ENCODE measurements around the gene TPM3.
"Not testable (repeated sequence)": the region's sequence is repeated elsewhere in the genome, so short reads cannot be mapped to it uniquely, and the experiment has no call there.

TPM3 gene

GRCh38 chr1:154207262-154207661, 15.4 kb upstream of the TPM3 start:
- intact Hi-C loops (cut with DNase I), result no loop called here
- peak in 4 of 10 donors; percentile 28 to 89 (median 60) for DNase-seq

GRCh38 chr1:154206196-154206595, 14.3 kb upstream of the TPM3 start, which contains the start of gene CFAP141:
TSS of gene CFAP141 (minus strand) at chr1:154206333. CDS start at chr1:154206307, 26 bp downstream.
- intact Hi-C loops (cut with DNase I), result no loop called here
- DNase-seq, result no peak

- not testable (repeated sequence) for DNase-seq
Measured at GRCh38 chr1:154205778-154206177, 13.9 kb upstream of the TPM3 start.

DNA sequence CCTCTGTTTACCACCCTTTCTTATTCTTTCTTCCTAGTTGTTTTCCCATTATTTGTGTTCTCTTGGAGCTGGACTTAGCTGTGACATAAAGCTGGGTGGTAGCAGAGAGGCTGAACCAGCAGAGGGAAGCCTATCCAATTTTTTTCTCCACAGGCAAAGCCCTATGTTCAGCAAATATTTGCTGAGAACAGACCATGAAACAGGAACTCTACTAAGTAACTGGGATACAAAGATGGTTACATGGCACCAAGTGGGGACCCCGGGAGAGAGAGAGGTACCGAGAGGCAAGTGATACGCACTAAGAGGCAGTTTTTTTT, 7.6 kb upstream of the TPM3 start:
- intact Hi-C loops (cut with DNase I), result loop anchor here (5.0 kb wide), 1 partner anchor 73 kb away; the partner anchor contains the start of gene HAX1
- no peak for DNase-seq

More at GRCh38 chr1:154205778-154206177, 13.9 kb upstream of the TPM3 start:
- intact Hi-C loops (cut with DNase I), result not testable (repeated sequence)

GRCh38 chr1:154198756-154199562, 7.1 kb upstream of the TPM3 start:
- DNase-seq, result peak in 2 of 10 donors; percentile 8 to 17

DNA sequence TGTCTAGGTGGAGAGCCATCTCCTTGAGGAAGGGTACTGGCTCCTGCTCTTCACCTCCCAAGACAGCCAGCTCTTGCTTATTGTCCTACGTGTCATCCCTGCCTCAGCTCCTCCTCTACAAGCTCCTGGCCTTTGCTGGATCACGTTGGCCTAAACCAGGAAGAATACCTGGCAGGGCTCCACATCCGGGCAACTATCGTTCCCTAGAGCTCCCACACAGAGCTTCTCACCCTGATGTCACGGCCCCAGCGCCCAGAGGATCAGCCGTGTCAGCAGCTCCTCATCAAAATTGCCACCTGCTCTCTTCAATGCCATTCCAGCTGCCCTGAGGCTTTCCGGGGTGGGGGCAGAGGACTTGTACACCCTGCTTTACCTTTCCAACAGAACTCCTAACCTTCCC, 1.9 kb upstream of the TPM3 start:
- peak in 1 of 10 donors; percentile 71 for DNase-seq

More at GRCh38 chr1:154198756-154199562, 7.1 kb upstream of the TPM3 start:
- intact Hi-C loops (cut with DNase I), result loop anchor here (5.0 kb wide), 1 partner anchor 73 kb away; the partner anchor contains the start of gene HAX1

DNA sequence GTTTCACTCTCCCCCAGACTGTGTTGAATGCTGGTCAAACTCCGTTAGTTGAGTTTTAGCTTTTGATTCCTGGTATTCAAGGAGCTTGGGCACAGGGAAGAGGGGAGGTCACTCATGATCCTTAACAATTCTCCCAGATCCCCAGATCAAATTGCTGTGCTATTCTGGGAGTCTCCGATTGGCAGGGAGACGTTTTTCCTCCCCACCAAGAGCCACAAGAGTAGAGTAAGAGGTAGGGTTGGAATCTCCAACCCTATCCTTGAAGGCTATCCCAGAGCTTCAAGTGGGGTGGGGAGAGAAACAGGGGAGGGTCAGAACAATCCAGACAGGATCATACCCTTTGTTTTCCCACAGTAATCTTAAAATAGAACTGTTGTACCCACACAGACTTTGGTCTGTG, 576 bp upstream of the TPM3 start:
- DNase-seq, result peak in 1 of 10 donors; percentile 24
- intact Hi-C loops (cut with DNase I), result no loop called here

More for the DNA sequence above, 1.9 kb upstream of the TPM3 start:
- intact Hi-C loops (cut with DNase I), result no loop called here

GRCh38 chr1:154190550-154190949, 1.4 kb downstream of the TPM3 start:
- intact Hi-C loops (cut with DNase I), result no loop called here
- no peak for DNase-seq

GRCh38 chr1:154186852-154187501, 4.9 kb downstream of the TPM3 start:
- DNase-seq, result no peak
- intact Hi-C loops (cut with DNase I), result no loop called here

GRCh38 chr1:154186177-154186576, 5.7 kb downstream of the TPM3 start:
- intact Hi-C loops (cut with DNase I), result no loop called here
- peak in 3 of 10 donors; percentile 19 to 87 (median 31) for DNase-seq

DNA sequence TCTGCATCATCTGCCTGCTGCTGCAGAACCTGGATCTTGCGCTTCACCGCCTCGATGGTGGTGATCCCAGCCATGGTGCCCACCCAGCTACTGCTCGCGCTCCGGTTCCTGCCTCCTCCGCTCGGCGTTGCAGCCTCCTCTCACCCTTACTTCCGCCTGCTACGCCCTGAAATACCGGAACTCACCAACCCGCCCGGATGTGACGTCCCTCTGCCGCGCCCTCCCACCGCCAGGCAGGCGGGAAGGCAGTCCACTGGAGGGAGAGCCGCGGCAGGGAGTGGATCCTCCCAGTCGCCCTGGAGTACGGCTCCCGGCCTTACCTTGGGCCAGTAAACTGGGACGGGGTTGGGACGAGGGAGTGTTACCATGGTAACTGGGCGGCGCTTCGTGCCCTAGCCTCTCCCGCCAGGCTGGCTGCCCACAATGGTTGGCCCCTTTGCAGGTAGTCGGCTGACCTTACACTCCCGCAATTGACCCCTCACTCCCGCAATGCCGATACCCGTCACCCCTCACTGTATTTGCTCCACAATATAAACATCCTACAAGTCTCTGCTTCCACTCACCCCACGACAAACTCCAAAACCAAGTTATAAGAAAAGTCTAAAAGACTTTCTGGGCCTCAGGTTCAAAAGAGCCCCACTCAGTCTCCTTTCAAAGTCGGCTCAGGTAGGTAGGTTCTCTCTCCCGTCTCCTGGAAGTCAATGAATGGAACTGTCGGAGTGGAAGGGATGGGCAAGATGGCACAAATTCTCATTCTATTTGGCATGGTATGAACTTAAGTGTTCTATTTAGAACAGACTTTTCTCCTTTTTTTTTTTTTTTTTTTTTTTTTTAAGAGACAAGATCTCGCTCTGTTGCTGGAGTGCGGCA, 8.6 kb downstream of the TPM3 start:
- intact Hi-C loops (cut with DNase I), result loop anchor here (2.0 kb wide), 1 partner anchor 38 kb away; the partner anchor contains the start of gene UBAP2L
- peak; percentile 93 to 99 (median 97) for DNase-seq

DNA sequence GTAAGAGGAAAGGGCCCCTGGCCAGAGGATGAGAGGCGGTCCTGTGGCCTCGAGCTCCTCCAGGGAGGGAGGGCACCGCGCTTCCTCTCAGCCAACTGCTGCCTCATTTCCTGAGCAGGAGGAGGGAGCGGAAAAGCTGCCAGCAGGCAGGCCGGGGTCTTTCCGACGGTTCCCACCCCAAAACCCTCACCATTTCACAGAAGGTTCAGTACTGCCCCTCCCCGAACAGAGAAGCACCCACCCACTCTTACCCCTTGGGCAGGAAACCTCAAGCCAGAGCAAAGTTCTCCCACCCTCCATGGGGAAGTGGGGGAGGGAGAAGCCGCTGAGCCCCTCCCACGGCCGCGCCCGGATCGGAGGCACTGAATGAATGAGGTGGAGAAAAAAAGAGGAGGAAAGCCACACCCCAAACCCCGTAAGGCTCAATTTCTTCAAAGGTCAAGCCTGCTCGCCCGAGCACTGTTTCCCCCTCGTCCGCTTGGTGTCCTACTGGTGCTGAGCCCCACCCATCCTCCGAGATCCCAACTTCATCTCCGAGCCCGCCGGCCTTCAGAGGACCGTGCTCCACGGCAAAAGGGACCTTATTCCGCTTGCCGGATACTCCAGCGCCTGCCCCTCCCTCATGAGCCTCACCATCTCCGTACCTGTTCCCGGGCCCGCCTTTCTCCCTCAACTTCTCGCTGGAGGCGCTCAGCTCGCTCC, 9.4 kb downstream of the TPM3 start:
- intact Hi-C loops (cut with DNase I), result loop anchor here (2.0 kb wide), 1 partner anchor 38 kb away; the partner anchor contains the start of gene UBAP2L
- DNase-seq, result peak; percentile 16 to 90 (median 36)

GRCh38 chr1:154181944-154182343, 10.0 kb downstream of the TPM3 start:
- no peak for DNase-seq
- intact Hi-C loops (cut with DNase I), result loop anchor here (2.0 kb wide), 1 partner anchor 39 kb away; the partner anchor contains the start of gene UBAP2L

GRCh38 chr1:154179946-154180687, 11.8 kb downstream of the TPM3 start:
- intact Hi-C loops (cut with DNase I), result no loop called here
- DNase-seq, result peak in 1 of 10 donors; percentile 43

DNA sequence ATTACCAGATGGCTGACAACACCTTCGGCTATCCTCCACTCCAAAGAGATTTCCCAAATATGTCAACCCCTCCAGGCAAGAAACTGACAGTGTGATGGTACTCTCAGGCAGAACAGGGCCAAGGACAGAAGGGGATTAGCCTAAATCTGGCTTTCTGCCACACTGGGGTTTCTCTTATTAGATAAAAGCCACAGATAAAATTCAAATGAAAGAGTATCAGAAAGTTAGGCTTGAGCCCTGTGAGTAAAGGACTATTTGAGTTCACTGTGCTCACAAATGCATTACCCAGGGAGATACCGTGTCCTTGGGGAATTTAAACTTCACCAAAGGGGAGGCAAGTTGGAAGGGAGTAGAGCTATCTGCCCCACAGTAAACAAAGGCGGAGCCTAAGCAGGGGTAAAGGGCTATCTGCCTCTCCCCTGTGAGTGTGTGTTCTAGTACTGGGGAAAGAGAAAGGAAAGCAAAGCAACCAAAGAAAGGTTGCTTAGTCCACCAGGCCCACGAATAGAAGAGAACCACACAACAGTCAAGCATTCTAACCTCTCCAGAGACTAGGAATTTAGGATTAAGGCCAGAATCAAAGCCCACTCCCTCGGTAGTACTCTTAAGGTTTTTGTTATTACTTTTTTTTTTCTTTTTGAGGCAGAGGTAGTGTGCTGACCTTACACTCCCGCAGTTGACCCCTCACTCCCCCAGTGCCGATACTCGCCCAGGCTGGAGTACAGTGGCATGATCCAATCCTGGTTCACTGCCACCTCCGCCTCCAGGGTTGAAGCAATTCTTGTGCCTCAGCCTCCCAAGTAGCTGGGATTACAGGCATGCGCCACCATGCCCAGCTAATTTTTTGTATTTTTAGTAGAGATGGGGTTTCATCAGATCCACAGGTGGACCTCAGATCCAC, 12.7 kb downstream of the TPM3 start:
- intact Hi-C loops (cut with DNase I), result no loop called here
- peak in 1 of 10 donors; percentile 57 for DNase-seq

DNA sequence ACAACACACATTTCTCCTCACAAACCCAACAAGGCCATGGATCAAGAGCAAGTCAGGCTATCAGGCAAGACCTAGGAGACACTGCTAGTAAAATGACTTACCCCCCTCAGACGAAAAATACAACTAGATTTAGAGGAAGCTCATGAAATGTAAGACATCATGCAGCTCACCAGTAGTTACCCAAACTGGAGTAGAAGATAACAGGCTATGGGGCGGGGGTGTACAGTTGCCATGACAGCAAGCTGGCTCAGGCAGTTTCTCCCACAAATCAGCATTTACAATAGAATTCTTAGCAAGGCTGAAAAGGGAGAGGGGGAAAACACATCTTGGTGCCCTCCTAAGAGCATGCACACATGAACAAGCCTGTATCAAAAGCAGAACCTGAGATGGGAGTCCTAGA, 13.9 kb downstream of the TPM3 start:
- intact Hi-C loops (cut with DNase I), result no loop called here
- DNase-seq, result peak in 3 of 10 donors; percentile 32 to 86 (median 57)

GRCh38 chr1:154176337-154176736, 15.6 kb downstream of the TPM3 start:
- intact Hi-C loops (cut with DNase I), result no loop called here

GRCh38 chr1:154174654-154175053, 17.2 kb downstream of the TPM3 start:
- no peak for DNase-seq
- intact Hi-C loops (cut with DNase I), result no loop called here

More at GRCh38 chr1:154176337-154176736, 15.6 kb downstream of the TPM3 start:
- peak in 2 of 10 donors; percentile 18 to 50 for DNase-seq

All from posterior cingulate gyrus (tissue), 11 donors.